ENCODE data around the gene COMMD10.

COMMD10 gene

GRCh38 chr5:116229131-116229689 is 144.4 kb downstream of the COMMD10 start:
- DNase-seq: no peak

GRCh38 chr5:116231288-116231687 is 146.5 kb downstream of the COMMD10 start:
- no peak for DNase-seq

DNA sequence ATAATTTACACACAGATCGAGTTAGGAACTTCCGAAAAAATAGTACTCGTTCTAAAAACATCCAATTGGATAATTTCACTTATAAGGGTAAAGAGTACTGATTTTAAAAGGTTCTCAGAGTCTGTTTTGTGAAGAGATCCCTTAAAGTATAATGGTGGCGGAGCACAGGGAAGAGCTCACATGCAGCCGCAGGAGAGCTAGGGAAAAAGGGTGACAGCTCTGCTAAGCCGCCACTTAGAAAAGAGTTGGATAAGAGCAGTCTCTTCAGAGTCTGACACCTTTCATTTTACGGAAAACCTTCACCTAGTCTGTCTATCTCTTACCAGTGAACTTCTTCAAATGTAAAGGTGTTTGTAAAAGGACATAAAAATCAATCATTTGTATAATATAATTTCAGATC is 149.9 kb downstream of the COMMD10 start:
- no peak for DNase-seq

DNA sequence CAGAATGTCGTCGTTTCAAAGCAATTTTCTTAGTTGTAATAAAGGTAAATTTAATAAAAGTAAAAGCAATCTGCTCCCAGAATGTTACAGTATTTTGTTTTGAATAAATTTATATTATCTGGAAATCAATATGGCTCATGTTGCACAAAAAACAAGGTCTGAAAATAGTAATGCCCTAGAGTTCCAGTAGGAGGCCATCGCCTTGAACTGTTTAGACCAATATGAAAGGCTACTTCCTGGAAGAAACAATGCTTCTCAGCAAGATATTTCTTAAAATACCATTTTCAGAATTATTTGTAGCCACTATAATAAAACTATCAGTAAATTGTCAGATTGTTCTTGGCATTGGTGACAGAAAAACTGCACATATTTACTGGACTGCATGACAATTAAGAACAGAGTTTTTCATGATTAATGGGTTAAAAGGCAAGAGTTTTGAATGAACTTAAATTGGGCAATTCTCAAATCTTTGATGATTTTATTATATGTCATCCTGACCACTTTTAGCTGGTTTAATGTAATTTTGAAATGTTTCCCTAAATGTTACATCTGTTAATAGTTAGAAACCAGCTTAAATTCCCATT is 153.2 kb downstream of the COMMD10 start:
- DNase-seq: no peak

DNA sequence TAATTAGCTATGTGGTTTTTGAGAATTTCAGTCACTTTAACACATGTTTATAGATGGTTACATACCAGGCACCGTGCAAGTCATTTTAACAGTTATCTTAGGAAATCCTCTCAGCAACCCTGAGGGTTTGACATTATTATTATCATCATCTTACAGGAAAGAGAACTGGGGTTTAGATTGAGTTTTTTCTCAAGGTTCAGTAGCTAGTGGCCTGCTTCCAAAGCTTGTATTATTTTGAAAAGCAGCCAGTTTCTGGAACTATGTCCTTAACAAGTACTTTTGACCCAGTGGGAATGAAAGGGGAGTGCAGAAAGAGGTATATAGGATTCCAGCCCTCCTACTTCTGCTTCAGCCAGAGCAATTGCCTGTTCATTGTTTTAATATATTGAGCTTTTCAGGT is 157.5 kb downstream of the COMMD10 start:
- no peak for DNase-seq

DNA sequence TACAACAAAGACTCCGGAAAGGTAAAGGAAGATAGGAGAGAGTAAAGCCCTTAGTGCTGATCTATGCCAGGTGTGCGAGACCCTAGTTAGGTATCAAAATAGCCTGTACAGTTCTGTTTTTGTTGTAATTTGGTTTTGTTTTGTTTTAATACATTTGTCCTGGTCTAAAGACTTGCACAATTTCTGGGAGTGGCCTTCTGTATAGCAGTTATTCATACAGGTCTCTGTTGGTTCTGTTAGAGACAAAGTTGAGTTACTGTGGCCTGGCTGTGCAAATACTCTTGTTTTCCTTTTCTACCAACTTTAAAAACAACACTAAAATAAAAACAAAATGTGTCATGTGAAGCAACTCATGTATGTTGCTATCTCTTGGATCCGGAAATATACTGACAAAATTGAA is 163.6 kb downstream of the COMMD10 start:
- no peak for DNase-seq

DNA sequence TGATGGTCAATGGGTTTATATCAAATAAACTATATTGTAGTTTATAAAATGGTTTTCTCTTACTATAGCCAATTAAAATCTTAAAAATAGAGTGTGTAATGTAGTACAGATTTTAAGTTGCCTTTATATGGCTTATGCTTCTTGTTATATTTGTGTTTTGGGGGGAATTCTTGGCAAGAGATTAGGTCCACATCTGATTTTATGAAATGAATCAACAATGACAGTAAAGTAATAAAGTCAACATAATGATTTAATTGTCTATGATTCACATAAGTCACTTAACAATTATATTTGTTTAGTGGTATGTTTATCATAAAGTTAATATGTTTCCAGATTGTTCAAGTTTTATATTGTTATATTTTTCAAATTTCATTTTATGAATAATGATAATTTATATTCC is 164.8 kb downstream of the COMMD10 start:
- DNase-seq: no peak

GRCh38 chr5:116256717-116257116 is 171.9 kb downstream of the COMMD10 start:
- no peak for DNase-seq

GRCh38 chr5:116265471-116265870 is 180.6 kb downstream of the COMMD10 start:
- no peak for DNase-seq

GRCh38 chr5:116271446-116272025 is 186.7 kb downstream of the COMMD10 start:
- no peak for DNase-seq

- no peak for DNase-seq
Measured at GRCh38 chr5:116272281-116272941, 187.6 kb downstream of the COMMD10 start.

- no peak for DNase-seq
Measured at GRCh38 chr5:116273448-116274242, 188.8 kb downstream of the COMMD10 start.

GRCh38 chr5:116274251-116274650 is 189.4 kb downstream of the COMMD10 start:
- no peak for DNase-seq

- no peak for DNase-seq
Measured at GRCh38 chr5:116275282-116275681, 190.5 kb downstream of the COMMD10 start.

DNA sequence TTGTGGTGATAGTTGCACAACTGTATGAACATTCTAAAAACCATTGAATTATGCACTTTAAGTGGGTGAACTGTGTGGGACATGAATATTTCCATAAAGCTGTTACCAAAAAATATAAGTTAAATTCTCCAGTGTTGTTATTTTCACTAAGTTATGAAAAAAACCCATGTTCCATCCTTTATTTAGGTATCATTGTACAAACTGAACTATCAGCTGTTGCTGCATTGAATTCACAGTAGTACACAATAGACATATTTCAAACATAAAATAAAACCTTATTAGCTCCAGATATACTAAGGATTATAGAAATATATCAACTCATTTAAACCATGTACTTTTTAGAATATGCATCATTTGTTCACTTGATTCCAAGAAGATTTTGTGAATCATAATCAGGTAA is 192.1 kb downstream of the COMMD10 start:
- DNase-seq: no peak

- DNase-seq: no peak
Measured at GRCh38 chr5:116280149-116280803, 195.5 kb downstream of the COMMD10 start.

DNA sequence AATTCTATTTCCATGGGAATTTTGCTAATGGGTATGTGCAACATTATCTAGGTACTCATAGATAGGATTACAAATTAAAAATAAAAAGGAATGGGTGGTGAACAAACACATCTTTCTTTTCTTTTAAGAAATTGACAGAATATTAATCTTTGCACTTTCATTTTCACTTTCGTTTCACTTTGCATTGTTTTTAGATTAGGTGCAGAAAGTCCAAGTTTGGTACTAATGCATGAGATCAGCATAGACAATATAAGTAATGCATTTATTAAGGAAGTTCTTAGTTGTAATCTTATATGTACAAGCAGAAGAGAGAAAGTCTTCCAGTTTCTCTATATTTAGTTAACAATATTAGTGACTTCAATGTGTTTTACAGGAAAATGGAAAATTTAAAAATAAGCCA is 196.5 kb downstream of the COMMD10 start:
- no peak for DNase-seq

GRCh38 chr5:116288524-116288923 is 203.7 kb downstream of the COMMD10 start:
- no peak for DNase-seq

DNA sequence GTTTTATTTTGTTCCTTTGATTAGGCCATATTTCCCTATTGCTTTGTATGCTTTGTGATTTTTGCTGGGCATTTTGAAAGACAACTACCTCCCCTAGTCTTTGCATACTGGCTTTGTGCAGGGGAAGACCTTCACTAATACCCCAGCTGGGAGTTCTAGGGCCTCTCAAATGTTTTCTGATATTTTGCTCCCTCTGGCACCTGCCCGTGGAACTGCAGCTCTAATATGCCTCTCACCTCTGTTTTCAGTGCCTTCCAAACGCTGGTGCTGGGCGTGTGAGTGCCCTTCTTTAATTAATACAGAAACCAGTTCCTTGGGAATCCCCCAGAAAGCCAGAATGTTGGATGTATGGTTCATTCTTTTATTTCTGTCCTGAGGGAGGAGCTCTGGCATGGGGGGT is 204.5 kb downstream of the COMMD10 start:
- DNase-seq: no peak

DNA sequence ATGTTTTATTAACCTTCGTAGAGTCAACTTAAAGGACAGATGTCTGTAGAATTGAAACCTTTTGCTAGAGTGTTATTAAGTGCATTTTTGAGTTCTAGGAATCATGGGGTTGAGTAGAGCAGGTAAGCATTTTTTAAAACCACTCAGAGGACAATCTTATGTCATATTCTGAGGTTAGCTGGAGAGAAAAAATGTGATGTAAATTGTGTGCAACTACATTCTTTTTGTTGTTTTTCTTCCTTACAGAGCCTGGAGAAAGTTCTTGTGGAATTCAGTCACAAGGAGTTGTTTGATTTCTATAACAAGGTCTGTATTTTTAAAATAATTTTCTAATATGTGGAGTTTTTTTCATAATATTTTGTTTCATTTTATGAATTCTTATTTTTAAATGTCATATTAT is 206.4 kb downstream of the COMMD10 start:
- no peak for DNase-seq

DNA sequence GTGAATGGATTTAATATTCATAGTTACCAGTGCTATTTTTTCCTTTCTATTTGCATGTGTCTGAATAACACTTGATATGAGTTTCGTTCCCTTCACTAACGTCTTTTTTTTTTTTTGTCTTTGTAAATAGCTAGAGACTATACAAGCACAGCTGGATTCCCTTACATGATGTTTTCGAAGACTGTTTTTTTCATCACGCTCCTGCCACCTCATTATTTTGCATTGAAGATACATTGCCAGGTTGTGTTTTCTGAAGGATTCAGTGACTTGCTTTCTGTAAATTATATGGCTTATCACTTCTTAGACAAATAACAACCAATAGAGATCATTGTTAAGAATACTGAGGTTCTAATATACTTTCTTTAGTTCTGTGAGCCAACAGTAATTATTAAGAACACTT is 207.5 kb downstream of the COMMD10 start:
- DNase-seq: no peak

GRCh38 chr5:116296335-116297072 is 211.7 kb downstream of the COMMD10 start:
- no peak for DNase-seq

Data from activated gamma-delta T cell (primary cell).